SKM-1 treated with dmso at 0.1 percent for 144 hours (cell line): ENCODE data around the gene DAW1.
"Not testable (repeated sequence)": the region's sequence is repeated elsewhere in the genome, so short reads cannot be mapped to it uniquely, and the experiment has no call there.

Experiments
- DNase-seq: peaks from one replicate; lab custom pipeline; 2025; ENCODE audit not compliant: unreplicated experiment; lab: John Stamatoyannopoulos, UW

Gene DAW1

GRCh38 chr2:227871375-227871791 lies at the start of gene DAW1:
TSS of gene DAW1 (plus strand) at chr2:227871631. CDS start at chr2:227871690, 59 bp downstream.
- DNase-seq, result no peak

GRCh38 chr2:227822416-227823003 lies 48.9 kb upstream of the DAW1 start:
- DNase-seq, result no peak

GRCh38 chr2:227823922-227824321 lies 47.5 kb upstream of the DAW1 start:
- no peak for DNase-seq

- DNase-seq, result no peak
Measured at GRCh38 chr2:227824711-227825110, 46.7 kb upstream of the DAW1 start.

- DNase-seq, result no peak
Measured at GRCh38 chr2:227826019-227826521, 45.4 kb upstream of the DAW1 start.

- DNase-seq, result no peak
Measured at GRCh38 chr2:227826563-227826962, 44.9 kb upstream of the DAW1 start.

GRCh38 chr2:227827143-227827542 lies 44.3 kb upstream of the DAW1 start:
- no peak for DNase-seq

DNA sequence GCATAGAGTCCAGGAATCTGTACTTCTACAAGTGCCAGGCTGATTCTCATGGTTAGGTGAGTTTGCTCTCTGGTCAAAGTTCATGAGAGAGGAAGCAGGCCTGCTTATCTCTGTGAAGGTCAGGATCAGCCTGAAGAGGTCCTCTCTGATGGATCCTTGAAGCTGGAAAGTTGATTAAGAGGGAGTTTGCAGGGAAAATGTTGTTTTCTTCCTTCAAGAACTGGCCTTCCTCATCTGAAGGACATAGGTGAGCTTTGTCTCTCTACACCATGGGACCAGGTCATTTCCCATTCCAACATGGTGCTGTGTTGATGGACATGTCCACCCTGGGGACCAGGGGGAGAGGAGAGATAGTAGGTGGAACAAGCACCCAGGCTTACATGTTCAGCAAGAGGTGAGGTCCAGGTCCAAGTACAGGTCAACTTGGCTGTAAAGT lies 42.9 kb upstream of the DAW1 start:
- DNase-seq, result no peak

- DNase-seq, result no peak
Measured at GRCh38 chr2:227829337-227829736, 42.1 kb upstream of the DAW1 start.

DNA sequence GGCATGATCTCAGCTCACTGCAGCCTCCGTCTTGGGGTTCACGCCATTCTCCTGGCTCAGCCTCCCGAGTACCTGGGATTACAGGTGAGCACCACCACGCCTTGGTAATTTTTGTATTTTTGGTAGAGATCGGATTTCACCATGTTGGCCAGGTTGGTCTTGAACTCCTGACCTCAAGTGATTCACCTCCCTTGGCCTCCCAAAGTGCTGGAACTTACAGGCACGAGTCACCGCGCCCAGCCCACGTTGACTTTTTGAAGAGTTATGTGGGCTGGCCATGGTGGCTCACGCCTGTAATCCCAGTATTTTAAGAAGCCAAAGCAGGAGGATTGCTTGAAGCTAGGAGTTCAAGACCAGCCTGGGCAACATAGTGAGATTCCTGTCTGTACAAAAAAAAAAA lies 37.0 kb upstream of the DAW1 start:
- no peak for DNase-seq

GRCh38 chr2:227834916-227835650 lies 36.3 kb upstream of the DAW1 start:
- no peak for DNase-seq

DNA sequence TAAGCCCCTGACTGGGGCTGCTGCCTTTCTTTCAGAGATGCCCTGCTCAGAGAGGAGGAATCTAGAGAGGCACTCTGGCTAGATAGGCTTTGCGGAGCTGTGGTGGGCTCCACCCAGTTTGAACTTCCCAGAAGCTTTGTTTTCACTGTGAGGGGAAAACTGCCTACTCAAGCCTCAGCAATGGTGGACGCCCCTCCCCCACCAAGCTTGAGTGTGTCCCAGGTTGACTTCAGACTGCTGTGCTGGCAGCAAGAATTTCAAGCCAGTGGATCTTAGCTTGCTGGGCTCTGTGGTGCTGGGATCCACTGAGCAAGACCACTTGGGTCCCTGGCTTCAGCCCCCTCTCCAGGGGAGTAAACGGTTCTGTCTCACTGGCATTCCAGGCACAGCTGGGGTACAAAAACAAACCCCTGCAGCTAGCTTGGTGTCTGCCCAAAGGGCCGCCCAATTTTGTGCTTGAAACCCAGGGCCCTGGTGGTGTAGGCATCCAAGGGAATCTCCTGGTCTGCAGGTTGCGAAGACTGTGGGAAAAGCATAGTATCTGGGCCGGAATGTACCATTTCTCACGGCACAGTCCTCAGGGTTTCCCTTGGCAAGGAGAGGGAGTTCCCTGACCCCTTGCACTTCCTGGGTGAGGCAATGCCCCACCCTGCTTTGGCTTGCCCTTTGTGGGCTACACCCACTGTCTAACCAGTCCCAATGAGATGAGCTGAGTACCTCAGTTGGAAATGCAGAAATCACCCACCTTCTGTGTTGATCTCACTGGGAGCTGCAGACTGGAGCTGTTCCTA lies 31.9 kb upstream of the DAW1 start:
- DNase-seq, result not testable (repeated sequence)

- no peak for DNase-seq
Measured at GRCh38 chr2:227846831-227847230, 24.6 kb upstream of the DAW1 start.

- no peak for DNase-seq
Measured at GRCh38 chr2:227848146-227848545, 23.3 kb upstream of the DAW1 start.

DNA sequence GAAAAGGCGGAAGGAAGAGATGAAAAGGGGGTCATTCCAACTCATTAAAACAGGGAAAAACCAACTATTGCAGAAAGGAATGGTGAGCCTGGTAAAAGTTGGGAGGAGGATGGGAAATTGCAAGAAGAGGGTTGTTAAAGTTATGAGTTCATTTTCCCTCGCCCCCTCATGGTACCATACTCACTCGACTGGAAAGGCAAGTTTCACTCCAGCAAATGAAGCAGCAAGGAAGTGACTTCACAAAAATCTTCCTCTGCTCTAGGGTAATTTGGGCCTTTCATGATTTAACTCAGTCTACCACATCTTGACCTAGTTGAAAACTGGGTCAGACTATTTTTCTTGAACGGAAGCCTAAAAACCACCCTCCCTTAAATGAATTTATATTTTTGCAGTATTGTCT lies 22.8 kb upstream of the DAW1 start:
- DNase-seq, result no peak

GRCh38 chr2:227849906-227850305 lies 21.5 kb upstream of the DAW1 start:
- DNase-seq, result no peak

GRCh38 chr2:227853204-227853629 lies 18.2 kb upstream of the DAW1 start:
- DNase-seq, result no peak

GRCh38 chr2:227853765-227854271 lies 17.6 kb upstream of the DAW1 start:
- DNase-seq, result no peak

DNA sequence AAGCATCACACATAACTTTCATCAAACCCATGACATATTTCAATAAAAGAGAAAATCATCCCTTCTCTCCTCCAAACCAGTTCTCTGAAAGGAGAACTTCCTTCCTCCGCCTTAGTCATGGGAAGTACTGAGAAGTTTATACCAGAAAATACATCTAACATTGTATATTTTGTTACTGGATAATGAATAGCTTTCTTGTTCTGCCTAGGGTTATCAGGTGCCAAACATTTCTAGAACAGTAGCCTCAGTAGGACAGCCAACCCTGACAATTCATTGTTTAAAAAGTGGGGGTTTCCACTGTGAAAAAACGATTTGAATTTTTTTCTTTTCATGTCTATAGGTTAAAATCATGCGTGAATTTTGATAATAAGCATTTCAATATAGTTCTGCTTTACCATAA lies 16.0 kb upstream of the DAW1 start:
- DNase-seq, result no peak

GRCh38 chr2:227856697-227857096 lies 14.7 kb upstream of the DAW1 start:
- no peak for DNase-seq

DNA sequence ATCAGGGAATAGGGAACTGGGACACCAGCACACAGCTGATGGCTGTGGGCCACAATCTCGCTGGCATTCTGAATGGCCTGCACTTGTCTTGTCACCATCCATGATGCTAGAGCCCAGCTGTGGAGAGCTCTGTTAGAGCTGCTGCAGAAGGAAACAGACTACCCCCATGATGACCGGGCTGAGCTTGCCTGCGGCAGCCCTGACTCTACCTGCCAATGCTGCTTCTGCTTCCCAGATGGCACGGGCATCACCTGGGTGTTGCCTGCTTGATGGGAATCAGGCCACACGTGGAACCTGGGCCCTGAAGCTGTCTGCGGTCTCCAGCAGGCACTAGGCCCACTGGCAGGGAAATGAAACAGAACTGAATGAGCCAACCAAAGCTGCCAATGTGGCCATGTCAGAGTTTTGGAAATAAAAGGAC lies 11.2 kb upstream of the DAW1 start:
- DNase-seq, result no peak
